GM19395 (cell line): ENCODE results near the gene ST3GAL3.
"Not testable (repeated sequence)": the region's sequence is repeated elsewhere in the genome, so short reads cannot be mapped to it uniquely, and the experiment has no call there.

ENCODE experiments used
- ATAC-seq: cut with Tn5 transposase; IDR thresholded peaks from one replicate; pipeline ENCODE4 v1.9.1; 2021; ENCODE audit warnings: mild to moderate bottlenecking, moderate library complexity; ENCODE audit not compliant: unreplicated experiment

The ST3GAL3 gene

DNA sequence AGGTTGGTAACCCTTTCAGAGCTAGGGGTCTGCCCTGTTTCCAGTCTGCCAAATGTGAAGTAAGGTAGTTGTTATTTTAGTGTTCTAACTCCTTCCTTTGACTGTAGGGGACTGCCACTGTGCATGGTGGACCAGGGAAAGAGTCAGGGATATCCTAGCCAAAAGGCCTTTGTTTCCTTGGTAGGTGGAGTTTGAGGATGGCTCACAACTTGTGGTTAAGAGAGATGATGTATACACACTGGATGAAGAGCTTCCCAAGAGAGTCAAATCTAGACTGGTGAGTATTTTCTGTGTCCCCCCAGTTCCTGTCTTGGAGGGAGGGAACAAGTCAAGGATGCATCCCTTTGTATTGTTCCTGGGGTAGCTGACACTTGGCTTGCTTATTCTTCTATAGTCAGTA, 3.5 kb upstream of the ST3GAL3 start:
- no peak for ATAC-seq

- no peak for ATAC-seq
Measured at GRCh38 chr1:43704838-43705237, 2.5 kb upstream of the ST3GAL3 start.

DNA sequence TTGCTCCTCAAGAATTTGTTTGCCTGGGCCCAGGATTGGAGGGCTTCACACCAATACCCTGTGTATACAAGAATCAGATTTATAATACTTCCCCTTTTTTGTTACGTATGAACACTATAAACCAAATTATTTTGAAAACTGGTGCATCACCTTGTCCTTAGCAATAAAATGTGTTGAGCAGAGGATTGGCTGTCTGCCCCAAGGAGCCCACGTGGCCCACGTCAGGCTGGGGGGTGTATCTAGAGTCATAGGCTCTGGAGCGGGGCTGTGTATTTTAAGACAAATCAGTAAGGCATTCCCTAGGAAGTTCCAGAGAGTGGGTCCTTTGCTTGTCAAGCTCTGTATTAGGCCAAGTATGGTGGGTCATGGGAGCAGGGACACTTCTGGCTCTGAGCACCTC, 2.0 kb upstream of the ST3GAL3 start:
- ATAC-seq = no peak

- ATAC-seq = no peak
Measured at GRCh38 chr1:43705982-43706597, 1.2 kb upstream of the ST3GAL3 start.

GRCh38 chr1:43706598-43707189, 642 bp upstream of the ST3GAL3 start:
- ATAC-seq = peak; percentile 22

- ATAC-seq = no peak
Measured at GRCh38 chr1:43708002-43708410, 670 bp downstream of the ST3GAL3 start.

- no peak for ATAC-seq
Measured at GRCh38 chr1:43711049-43711448, 3.7 kb downstream of the ST3GAL3 start.

DNA sequence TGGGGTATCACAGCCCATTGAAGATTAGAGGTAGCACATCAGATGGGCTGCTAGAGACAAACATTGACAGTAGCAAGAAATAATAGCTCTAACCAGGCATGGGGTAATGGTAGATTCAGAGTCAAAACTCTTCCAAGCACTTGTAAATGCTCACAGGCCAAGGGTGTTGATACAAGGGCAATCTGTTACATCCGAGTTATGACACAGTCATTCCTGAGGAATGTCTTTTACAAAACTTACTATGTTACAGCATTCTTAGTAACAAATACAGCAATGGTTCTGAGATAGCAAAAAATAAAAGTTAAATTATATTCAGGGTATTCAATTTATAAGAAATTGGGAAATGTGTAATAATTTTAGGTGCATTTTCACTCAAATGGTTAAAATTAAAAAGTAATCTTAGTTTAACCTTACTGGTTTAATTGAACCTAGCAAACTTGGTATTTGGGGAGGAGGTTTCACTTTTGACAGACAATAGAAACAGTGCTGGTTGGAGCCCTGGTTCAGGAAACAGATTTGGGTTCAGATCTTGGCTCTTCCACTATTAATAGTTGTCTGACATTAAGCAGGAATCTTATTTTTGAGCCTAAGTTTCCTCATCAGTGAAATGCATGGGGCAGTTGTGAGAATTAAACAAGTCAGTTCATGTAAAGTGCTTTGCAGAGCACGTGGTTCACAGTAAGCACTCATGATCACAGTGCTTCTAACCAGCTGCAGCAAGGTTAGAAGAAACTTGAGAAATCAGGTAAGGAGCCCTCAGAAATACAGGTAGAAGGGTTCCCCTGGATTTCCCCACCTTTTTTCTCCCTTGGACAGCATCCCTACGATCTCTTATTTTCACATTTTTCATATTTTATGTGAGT, 4.4 kb downstream of the ST3GAL3 start:
- no peak for ATAC-seq

GRCh38 chr1:43716559-43717281, 9.4 kb downstream of the ST3GAL3 start:
- ATAC-seq = no peak

DNA sequence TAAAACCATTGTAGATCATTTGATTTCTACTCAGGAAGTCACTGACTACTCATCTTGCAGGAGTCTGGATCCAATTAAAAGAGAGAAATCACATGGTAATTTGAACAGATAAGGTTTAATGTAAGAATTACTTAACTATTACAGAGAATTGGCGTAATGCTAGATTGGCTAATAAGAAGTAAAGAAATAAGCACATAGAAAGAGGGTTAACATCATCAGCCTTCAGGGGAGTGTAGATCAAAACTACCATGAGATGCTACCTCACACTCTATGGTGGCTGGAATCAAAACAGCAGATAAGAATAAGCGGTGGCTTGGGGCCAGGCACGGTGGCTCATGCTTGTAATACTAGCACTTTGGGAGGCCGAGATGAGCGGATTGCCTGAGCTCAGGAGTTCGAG, 11.7 kb downstream of the ST3GAL3 start:
- ATAC-seq = no peak

- ATAC-seq = not testable (repeated sequence)
Measured at GRCh38 chr1:43719670-43720419, 12.5 kb downstream of the ST3GAL3 start.

- no peak for ATAC-seq
Measured at GRCh38 chr1:43722810-43723209, 15.5 kb downstream of the ST3GAL3 start.

- no peak for ATAC-seq
Measured at GRCh38 chr1:43729816-43730463, 22.6 kb downstream of the ST3GAL3 start.

DNA sequence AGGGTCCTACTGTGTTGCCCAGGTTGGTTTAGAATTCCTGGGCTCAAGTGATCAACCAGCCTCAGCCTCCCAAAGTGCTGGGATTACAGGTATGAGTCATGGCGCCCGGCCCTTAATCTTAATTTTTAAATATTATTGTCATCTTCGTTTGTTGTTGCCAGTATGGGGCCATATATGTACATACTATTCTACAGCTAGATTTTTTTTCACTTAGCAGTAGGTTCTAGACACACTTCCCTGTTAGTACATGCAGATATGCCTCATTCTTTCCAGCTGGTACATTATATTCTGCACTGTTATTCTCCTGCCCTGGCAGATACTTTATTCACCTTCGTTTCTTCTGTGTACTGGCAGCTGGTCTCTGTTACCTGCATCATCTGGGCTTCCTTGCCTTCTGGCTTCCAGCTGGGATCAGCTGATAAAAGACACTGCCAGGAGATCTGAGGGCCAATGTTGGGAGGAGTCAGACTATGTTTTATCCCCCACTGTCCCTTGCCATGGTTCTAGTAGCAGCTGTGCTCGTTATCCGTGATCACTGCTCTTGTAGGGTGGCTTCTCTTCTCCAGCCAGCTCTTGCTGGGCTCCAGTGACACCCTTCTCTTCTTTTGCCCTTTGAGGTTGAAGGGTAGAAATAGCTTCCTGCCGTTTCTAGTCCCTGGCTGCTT, 24.7 kb downstream of the ST3GAL3 start:
- ATAC-seq = no peak

DNA sequence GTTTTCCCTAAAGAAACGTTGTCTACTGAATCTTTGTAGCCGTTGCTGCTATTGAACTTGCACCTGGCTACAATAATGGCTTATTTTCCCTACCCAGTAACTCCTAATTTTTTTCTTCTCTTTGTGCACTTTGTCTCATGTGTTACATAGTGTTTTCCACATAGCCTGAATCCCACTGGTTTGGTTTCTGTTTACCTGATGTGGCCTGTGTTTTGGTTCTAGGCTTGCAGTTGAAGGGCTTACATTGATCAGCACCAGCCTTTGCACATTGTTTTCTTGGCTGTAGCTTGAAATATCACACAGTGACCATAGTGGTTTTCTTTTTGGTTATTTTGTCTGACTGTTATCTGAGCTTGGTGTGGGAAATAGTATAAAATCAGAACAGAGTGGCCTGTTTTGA, 29.5 kb downstream of the ST3GAL3 start:
- ATAC-seq = no peak

- ATAC-seq = no peak
Measured at GRCh38 chr1:43742026-43742425, 34.7 kb downstream of the ST3GAL3 start.

- no peak for ATAC-seq
Measured at GRCh38 chr1:43743206-43743605, 35.9 kb downstream of the ST3GAL3 start.

GRCh38 chr1:43747736-43748135, 40.4 kb downstream of the ST3GAL3 start:
- no peak for ATAC-seq

DNA sequence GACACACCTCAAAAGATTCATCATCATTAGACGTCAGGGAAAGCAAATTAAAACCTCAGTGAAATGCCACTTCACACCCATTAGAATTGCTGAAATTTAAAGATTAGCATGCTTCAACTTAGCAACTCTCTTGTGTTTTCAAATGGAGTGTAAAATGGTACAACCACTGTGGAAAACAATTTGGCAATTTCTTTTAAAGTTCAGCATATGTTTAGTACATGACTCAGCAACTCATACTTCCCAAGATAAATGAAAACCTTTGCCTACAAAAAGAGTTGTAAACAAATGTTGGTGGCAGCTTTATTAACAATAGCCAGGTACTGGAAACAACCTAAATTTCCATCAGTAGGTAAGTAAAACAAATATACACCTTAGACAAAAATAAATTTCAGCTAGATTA, 42.7 kb downstream of the ST3GAL3 start:
- ATAC-seq = no peak

- ATAC-seq = no peak
Measured at GRCh38 chr1:43753422-43753821, 46.1 kb downstream of the ST3GAL3 start.
